ENCODE results near the gene HES7. TPM values are rescaled to one million over a fixed set of nuclear protein-coding genes. Genes with fewer than 3 reads are reported as not detected.

HES7 gene
- total and polyA plus RNA-seq, 9 of the 15 experiments (the other 6 are each of a cell fraction or from before 2014, with no cell fraction given): 0.03 to 1.7 (median 0.14) TPM; not detected in 1

- POLR2A ChIA-PET: interaction anchor here (0.6 to 2.1 kb wide), 4 partner anchors 8 to 189 kb away, joined by 3 to 9 read pairs (median 3); no protein-coding TSS in a partner anchor
- no peak overlapping the region for H2AFZ ChIP-seq (ENCODE audit: low read depth, low read length)
- FAIRE-seq (no peak), DNase-seq (ENCODE audit: extremely low read depth in 1 of 4, low spot score in 3 of 4) (no peak), ATAC-seq (no peak)
- CTCF ChIA-PET (ENCODE audit: low intra/inter-chr PET ratio): no interaction called here
- H3K9me3 ChIP-seq (replicated peaks; ENCODE audit: control insufficient read depth, insufficient read depth, low read depth, low read length): no peaks in the 10 kb centered on the region
- no peak overlapping the region for H3K27ac ChIP-seq (ENCODE audit: extremely low read depth, low read depth, low read length)
- H3K9ac ChIP-seq (ENCODE audit: insufficient read depth in 1 of 2, low read depth in 2 of 2, low read length in 2 of 2): no peak overlapping the region
- no peak overlapping the region for H3K4me3 ChIP-seq
- H3K4me1 ChIP-seq (replicated peaks in 1 of 2; ENCODE audit: control insufficient read depth in 2 of 2, insufficient read depth in 2 of 2, low read length in 2 of 2): peaks cover 5 to 23% of the 10 kb centered on the region in 2 experiments; a peak in 3 of 5 replicates
- BruUV-seq (replicated peaks): no TSS peak
- intact Hi-C loops (cut with micrococcal nuclease): loop anchor here (5.0 kb wide), 1 partner anchor 38 kb away; no protein-coding TSS in a partner anchor
- no peaks in the 10 kb centered on the region for H4K20me1 ChIP-seq (replicated peaks; ENCODE audit: control insufficient read depth, insufficient read depth, low read length)
- H3K36me3 ChIP-seq (ENCODE audit: control insufficient read depth, insufficient read depth, low read length): no peaks in the 10 kb centered on the region
- H3K9me1 ChIP-seq (ENCODE audit: control insufficient read depth, insufficient read depth, low read length): no peaks in the 10 kb centered on the region
- H3K27me3 ChIP-seq (ENCODE audit: control insufficient read depth in 2 of 2, insufficient read depth in 2 of 2, low read length in 2 of 2): peaks cover 0 to 25% of the 10 kb centered on the region in 2 experiments; a peak in 3 of 5 replicates
- TF ChIP-seq RBBP5 (IDR thresholded peaks at IDR 0.05; ENCODE audit: borderline replicate concordance, insufficient read depth, low read length, poor library complexity, severe bottlenecking): no peak
- no peak for TF ChIP-seq CBFA2T3 (IDR thresholded peaks at IDR 0.05)
- TF ChIP-seq MEIS2 (IDR thresholded peaks at IDR 0.05; ENCODE audit: partially characterized antibody): no peak
- no peak for TF ChIP-seq ZNF551 (CRISPR knock-in tag; IDR thresholded peaks at IDR 0.05)
- no peak for TF ChIP-seq PPARD (CRISPR knock-in tag; IDR thresholded peaks at IDR 0.05)
- no peak for TF ChIP-seq ZC3H4 (CRISPR knock-in tag; IDR thresholded peaks at IDR 0.05; ENCODE audit: borderline replicate concordance)
- no peak for TF ChIP-seq NFXL1 (CRISPR knock-in tag; IDR thresholded peaks at IDR 0.05)
- TF ChIP-seq SRSF3 (IDR thresholded peaks at IDR 0.05; ENCODE audit: insufficient read depth, low read length): no peak
- TF ChIP-seq E2F4 (CRISPR knock-in tag; IDR thresholded peaks at IDR 0.05; ENCODE audit: low read depth): no peak
- in situ Hi-C loops (cut with MboI): loop anchor here (25.0 kb wide), 2 partner anchors 713 to 913 kb away; partner anchors contain the start of gene MFSD6L
- no peaks in the 10 kb centered on the region for H3K79me2 ChIP-seq (ENCODE audit: control insufficient read depth, insufficient read depth, low read length)
- 5% methylated on average over 7 of the region's 7 CpGs for WGBS (ENCODE audit: insufficient coverage, low coverage, missing lambda C conversion rate)
- no peak overlapping the region for H3K4me2 ChIP-seq (ENCODE audit: insufficient read depth, low read length)
These were observed 49.4 kb downstream of the HES7 start for GRCh38 chr17:8074554-8074953.

Data from K562 (cell line).